NCI-H524 (cell line): Measurements from ENCODE around the gene RABEP2.
"Not testable (repeated sequence)": the region's sequence is repeated elsewhere in the genome, so short reads cannot be mapped to it uniquely, and the experiment has no call there.

ENCODE experiments used
- DNase-seq, 2 experiments: peaks; one replicate each; lab custom pipeline; 2025; lab: John Stamatoyannopoulos, UW

RABEP2 gene

DNA sequence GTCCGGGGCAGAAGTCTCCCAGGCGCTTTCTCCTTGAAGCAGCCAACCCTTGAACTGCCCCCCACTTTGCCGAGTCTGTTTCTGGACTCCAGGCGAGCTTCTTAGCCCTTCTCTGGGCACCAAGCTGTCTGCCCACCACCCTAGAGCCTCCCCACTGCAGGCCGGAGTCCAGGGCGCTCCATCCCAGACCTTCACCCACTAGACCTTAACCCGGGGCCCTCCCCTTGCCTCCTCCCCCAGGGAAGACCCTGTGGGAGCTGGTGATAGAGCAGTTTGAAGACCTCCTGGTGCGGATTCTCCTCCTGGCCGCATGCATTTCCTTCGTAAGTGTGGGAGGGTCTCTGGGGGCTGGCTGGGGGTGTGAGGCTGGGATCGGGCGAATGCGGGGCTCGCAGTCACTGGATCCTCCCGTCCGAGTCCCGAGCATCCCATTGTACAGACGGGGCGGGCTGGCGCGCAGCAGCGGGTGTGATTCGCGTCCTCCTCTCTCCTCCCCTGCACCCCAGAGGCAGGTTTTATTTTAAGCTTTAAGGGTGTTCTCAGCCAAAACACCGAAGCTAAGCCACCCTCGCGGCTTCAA lies 45.7 kb downstream of the RABEP2 start:
- DNase-seq = peak in 1 of 2 experiments; percentile 61

DNA sequence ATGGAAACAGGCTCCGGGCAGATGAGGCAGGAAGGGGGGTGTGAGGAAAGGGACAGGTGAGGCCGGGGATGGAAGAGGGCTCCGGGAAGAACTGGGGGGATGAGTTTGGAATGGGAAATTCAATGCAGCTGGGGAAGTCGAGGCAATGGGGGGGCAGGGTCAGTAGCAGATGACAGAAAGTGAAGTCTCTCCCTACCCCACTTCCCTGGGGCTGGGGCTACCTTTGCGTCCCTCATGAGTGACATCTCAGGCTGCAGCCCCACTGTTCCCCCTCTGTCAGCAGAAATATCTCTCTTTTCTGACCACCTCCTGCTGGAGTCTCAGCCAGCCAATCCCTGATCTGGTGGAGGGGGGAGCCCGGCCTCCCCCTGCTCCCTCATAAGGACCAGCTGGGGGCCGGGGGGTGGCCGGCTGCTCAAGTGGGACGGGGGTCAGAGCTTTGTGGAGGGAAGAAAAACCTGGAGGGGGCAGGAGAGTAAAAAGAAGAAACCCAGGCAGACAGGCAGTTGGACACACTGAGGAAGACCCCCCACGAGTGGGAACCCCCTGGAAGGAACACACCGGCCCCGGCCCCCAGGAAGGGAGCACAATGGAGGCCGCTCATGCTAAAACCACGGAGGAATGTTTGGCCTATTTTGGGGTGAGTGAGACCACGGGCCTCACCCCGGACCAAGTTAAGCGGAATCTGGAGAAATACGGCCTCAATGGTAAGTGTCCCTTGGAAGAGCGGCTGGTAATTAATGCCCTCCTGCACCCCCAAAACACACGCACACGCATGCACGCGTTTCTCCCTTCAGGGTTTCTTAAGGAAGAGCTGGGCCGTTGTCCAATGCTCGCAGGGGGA lies 46.7 kb downstream of the RABEP2 start, which contains the start of gene ATP2A1:
Gene ATP2A1, plus strand, starts transcription at position 406 of the 844 bp plus-strand sequence. Its CDS starts 184 bp downstream, at position 590.
- DNase-seq = no peak

DNA sequence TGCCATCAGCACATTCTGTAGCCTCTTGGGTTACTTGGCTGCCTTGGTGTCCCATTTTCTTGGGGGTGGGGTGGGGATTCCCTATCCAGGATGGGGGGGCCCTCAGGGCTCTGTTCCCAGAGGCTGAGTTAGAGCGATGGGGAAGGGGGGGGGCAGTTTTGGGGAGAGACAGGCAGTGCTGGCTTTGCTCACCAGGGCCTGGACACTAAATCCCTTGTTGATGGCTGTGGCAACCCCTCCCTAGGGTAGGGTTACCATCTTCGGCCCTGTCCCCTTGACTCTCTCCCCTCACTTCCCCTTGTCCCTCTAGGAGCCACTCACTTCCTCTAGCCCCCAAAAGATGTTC lies 47.4 kb downstream of the RABEP2 start:
- no peak for DNase-seq

DNA sequence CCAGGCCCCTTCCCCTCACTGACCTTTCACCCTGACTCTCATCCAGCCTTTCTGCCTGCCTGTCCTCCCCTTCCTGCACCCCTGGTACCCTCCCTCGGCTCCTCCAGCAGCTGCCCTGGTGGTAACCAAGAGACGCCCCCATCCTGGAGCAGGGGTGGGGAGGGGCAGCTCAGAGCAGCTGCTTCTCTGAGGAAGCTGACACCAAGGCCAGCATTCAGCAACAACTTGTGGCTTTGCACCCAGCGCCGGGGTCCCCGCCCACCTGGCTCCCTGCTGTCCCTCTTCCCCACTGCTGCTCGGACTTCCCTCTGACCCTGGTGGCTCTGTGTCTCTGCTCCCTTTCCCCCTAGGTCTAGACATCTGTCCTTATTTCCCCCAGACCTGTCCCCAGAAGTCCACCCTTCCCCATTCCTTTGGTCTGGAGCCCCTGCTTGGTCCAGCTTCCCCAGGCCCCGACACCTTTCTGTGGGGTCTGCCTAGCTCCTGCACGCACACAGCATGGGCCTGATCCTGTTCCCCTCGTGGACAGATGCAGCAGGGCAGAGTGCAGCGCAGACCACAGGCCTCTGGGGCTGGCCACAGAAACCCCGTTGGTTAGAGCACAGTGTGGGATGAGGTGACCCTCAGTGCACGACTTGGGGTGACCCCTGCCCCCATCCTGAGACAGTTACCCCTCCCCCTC lies 47.9 kb downstream of the RABEP2 start:
- no peak for DNase-seq

DNA sequence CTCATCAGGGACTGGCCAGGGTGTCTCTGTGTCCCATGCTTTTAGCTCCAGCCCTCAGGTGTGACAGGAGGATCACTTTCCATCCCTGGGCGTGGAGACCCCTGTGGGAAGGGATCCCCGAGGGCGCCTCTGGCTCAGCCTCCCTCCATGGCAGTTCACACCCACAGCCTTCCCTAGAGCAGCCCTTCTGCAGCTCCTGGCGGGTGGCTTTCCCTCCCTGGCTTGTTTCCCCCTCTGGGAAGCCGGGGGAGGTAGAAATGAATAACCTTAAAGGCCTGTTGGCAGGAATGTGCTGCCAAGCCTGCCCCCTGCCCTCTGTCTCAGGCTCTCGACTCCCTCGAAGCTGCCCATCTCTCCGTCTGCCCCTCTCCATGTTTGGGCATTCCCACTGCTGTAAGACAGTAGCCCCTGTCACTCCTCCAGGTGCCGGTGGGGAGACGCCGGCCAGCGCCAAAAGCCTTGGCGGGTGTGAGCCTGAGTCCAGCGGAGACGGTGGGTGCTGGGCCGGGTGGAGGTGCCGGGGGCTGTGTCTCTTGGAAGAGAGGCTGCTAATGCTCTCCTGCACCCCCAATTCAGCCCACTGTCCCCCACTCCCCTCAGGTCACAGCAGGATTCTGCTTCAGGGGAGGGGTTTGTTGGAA lies 48.9 kb downstream of the RABEP2 start:
- no peak for DNase-seq

DNA sequence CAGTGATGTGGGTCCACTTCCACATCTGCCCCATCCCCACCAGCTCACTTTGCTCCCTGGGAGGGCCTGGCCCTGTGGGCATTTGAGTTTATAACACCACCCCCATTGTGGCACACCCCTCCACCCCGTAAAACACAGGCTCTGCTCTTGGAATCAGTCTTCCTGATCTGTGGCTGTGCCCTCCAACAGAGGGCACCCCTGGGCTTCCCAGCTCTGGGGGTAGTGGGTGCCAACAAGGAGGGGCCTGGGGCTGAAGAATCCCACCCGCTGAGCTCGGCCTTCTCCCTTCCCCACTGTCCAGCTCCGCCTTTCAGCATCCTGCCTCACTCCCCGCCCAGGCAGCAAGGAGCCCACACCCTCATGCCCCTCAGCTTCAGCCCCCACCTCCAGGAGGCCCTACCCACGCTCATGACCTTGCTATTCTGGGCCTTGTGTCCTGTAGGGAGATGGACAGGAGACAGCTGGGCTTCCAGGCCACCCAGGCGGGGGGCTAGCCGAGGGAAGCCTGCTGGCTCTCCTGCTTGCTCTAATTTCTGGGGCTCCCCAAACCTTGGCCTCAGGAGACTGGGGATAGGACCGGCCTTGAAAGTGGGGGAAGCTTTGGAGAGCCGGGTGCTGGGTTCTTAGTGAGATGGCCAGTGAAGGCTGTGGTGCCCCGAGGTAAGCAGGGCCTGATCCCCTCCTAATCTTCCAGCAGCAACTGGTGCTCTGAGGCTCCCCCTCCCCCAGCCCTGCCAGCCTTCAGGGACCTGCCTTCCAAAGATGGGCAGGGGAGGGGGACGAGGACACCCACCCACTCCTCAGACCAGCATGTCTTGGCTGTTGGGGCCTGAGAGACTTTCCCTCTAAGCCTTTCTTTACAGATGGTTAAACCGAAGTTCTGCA lies 49.7 kb downstream of the RABEP2 start:
- peak in 1 of 2 experiments; percentile 26 for DNase-seq

DNA sequence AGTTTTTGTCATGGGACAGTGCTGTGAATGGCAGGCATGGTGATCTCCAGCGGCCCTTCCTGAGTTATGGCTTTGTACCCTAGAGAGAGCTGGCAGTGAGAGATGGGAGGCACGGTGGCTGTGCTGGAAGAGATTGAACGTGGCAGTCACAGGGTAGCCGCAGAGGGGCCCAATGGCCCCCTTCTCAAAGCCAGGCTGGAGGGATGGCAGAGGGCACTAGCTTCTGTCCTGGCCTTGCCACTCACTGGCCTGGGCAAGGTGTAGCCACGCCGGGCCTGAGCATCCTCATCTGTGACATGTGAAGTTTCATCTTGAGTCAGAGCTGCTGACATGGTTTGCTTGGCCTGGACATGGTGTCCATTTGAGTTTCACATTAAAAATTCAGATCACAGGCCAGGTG lies 50.6 kb downstream of the RABEP2 start:
- DNase-seq = no peak

DNA sequence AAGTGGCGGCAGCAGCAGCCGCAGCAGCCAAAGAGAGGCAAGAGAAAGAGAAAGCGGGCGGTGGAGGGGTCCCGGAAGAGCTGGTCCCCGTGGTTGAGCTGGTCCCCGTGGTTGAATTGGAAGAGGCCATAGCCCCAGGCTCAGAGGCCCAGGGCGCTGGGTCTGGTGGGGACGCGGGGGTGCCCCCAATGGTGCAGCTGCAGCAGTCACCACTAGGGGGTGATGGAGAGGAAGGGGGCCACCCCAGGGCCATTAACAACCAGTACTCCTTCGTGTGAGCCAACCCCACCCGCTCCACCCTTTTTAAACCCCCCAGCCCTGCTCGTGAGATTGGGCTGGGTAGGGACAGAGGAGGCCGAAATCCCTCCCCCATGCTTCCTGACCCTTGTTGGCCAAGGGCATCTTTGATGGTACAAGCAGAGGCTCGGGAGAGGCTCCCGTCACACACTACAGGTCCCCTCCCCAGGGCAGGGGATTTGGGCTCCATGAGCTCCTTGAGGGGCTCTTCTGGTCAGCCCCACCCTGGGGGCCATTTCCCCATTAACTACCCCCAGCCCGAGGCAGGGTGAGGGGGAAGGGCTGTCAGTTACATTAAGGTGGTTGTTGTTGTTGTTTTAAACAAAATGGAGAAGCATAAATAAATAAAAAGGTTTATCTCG lies 51.4 kb downstream of the RABEP2 start:
- peak in 1 of 2 experiments; percentile 20 for DNase-seq

DNA sequence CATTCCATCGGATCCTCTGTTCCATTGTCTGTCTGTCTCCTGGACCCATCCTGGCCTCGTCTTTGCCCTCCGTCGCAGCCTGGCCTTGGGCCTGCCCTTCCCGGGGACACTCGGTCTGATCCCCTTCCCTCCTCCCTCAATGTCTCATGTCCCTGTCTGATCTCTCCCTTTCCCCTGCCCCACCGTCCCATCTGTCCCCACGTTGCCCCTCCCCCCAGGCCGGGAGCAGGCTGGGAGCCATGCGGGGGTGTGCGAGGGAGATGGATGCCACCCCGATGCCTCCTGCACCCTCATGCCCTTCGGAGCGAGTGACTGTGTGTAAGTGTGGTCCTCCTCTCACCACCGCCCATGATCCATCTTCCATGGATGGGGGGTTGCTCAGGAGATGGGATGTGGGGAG lies 52.1 kb downstream of the RABEP2 start:
- no peak for DNase-seq

DNA sequence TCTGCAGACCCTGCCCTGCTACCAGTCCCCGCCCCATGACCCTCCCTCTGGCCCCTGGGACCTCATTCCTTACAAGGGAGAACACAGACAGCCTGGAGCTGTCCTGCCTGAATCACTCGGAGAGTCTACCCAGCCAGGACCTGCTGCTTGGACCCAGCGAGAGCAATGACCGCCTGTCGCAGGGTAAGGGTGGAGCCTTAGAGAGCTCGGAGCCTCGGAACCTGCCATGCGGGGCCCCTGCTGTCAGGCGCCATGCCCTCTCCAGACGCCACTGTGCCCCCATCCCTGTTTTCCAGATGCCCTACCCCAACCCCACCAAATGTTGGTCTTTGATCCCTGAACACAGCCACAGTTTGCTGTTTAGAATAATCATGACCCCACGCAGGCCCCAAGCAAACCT lies 55.8 kb downstream of the RABEP2 start:
- DNase-seq = no peak

DNA sequence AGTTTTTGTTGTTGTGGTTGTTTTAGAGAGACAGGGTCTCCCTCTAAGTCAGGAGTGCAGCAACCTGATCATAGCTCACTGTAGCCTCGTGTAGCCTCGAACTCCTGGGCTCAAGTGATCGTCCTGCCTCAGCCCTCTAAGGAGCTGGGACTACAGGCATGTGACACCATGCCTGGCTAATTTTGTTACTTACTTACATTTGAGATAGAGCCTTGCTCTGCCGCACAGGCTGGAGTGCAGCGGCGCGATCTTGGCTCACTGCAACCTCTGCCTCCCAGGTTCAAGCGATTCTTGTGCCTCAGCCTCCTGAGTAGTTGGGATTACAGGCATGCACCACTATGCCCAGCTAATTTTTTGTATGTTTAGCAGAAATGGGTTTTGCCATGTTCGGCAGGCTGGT lies 57.4 kb downstream of the RABEP2 start:
- DNase-seq = not testable (repeated sequence)

DNA sequence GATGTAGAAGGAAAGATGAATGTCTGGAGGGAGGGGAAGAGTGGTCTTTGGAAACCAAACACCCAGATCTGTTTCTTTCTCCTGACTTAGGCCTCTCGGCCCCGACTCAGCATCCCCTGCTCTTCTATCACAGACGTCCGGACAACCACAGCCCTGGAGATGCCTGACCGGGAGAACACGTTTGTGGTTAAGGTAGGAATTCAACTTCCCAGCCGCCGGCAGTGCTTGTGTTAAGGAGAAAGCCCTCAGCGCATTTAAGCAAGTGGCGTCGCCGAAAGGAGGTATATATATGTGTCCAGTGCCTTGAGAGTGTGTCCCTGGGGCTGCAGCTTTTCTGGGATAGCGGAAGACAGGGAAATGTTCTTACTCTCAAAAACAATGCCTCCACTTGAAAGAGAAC lies 57.8 kb downstream of the RABEP2 start:
- DNase-seq = no peak

DNA sequence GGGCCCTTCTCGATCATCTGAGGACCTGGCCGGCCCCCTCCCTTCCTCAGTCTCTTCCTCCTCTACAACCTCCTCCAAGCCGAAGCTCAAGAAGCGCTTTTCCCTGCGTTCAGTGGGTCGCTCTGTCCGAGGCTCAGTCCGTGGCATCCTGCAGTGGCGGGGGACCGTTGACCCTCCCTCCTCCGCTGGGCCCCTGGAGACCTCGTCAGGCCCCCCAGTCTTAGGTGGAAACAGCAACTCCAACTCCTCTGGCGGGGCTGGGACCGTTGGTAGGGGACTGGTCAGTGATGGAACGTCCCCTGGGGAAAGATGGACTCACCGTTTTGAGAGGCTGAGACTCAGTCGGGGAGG lies 58.6 kb downstream of the RABEP2 start:
- DNase-seq = no peak

DNA sequence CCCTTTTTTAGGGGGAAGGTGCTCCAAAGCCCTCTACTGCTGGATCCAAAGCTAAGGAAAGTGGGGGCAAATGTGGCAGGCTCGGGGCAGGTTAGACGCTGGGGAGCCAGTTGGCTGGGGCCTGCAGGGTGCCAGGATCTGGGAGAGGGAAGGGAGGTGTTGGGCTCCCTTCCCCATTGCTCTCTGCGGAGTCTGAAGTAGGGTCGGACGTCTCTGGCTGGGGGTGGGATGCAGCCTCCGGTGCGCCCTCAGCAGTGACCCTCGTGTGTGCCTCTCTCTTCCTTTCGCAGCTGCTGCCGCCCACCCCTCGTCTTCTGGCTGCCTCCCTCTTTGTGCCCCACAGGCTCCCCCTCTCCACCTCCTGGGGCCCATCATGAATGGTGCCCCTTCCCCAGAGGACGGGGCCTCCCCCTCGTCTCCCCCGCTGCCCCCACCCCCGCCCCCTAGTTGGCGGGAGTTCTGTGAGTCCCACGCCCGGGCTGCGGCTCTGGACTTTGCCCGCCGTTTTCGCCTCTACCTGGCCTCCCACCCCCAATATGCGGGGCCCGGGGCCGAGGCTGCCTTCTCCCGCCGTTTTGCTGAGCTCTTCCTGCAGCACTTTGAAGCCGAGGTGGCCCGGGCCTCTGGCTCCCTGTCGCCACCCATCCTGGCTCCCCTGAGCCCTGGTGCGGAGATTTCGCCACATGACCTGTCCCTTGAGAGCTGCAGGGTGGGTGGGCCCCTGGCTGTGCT lies 59.1 kb downstream of the RABEP2 start:
- DNase-seq = no peak

DNA sequence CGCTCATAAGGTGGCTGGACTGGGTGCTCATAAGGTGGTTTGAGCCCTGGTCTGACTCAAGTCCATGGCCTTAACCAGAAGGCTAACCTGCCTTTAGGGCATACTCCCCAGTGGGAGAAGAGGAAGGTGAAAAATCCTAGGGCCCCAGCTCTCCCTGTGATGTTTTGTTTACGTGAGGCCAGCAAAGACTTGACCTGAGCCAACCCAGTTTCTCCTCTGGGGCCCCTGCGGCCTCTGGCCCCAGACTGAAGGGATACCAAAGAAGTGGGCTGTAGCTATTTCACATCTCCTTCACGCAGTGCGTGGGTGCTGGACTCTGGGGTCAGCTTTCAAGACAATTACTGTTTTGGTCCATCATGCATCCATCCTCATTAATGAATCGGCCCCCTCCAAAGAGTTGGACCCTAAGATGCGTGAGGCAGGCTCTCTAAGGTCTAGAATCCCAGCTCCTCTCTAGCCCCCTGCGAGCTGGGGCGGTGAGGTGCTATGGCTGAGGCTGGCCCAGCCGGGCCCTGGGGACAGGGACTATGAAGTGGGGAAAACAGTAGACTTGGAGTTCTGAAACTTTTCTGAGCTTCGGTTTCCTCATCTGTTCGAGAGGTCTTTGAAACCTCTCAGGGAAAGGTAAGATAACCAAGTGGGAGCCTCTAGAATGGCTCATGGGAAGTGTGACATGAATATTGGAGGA lies 59.9 kb downstream of the RABEP2 start:
- no peak for DNase-seq

DNA sequence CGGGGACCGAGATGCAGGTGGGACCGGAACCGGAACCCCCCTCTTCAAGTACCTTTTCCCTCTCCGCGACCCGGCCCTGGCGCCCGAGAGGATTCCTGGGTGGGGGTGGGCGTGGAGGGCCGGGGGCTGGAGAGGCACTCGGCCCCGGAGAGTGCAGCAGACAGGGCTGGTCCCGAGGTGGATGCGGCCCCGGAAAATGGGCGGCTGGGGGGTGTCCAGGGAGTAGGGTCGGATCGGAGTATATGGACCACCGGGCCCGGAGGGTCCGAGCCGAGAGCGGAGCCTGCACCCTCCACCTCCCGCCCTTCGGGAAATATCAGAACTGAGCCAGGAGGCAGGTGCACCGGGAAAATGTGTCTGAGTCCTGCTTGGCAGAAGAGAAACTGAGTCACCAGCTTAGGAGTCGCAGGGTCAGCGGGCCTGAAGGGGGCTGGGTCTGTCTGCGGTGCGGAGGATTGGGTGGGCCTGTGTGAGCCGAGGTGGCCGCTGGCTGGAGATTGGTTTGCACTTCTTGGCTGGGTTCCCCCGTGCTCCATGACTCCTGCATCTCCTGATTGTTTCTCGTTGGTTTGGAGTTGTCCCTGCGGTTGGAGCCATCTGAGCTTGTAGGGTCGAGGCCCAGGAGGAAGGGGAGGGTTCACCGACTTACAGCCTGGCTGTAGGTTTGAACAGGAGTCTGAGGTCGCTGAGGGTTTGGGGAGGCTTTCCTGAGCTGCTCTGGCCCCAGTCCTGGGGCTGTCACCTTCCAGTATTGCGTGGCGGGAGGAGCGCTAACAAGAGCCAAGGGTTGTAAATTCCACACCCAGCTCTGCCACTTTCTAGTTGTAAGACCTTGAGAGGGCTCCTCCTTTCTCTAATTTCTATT lies 60.9 kb downstream of the RABEP2 start:
- DNase-seq = no peak

DNA sequence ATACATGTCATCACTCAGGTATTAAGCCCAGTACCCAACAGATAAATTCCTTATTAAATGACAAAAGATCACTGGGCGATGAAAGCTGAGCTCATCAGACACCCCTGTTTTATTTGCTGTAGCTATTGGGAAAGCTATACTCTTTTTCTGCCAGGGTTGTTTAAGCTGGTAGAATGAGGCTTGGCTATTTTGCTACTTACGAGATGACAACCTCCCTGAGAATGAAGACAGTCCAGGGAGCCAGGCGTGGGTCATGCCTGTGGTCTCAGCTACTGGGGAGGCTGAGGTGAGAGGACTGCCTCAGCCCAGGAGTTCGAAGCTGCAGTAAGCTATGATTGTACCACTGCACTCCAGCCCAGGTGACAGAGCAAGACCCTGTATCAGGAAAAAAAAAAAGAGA lies 65.7 kb downstream of the RABEP2 start:
- no peak for DNase-seq

DNA sequence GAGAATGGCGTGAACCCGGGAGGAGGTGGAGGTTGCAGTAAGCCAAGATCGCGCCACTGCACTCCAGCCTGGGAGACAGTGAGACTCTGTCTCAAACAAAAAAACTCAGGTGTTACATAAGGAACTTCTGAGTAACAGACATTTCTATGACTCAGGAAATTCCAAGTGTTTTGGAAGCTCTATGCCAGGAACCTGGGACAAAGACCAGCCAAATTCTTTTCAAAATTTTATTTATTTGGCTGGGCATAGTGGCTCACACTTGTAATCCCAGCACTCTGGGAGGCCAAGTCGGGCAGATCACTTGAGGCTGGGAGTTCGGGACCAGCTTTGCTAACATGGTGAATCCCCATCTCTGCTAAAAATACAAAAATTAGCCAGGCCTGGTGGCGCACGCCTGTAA lies 66.6 kb downstream of the RABEP2 start:
- DNase-seq = no peak
